HepG2 (cell line): ENCODE data around the gene ZNF563. TPM values are rescaled to one million over a fixed set of nuclear protein-coding genes. Genes with fewer than 3 reads are reported as not detected.

Experiments
- ARID5B ChIP-seq: IDR thresholded peaks from 2 replicates; pipeline ENCODE4 v1.4.0; 2020; ENCODE audit warnings: mild to moderate bottlenecking, missing genetic modification reagents
- GATAD1 ChIP-seq: IDR thresholded peaks from 2 replicates; pipeline ENCODE4 v1.6.1; 2016; ENCODE audit warnings: missing genetic modification reagents, missing compliant biosample characterization
- KDM1A ChIP-seq: IDR thresholded peaks from 2 replicates; pipeline ENCODE4 v1.6.1; 2016; ENCODE audit warnings: missing compliant biosample characterization
- MED13 ChIP-seq: sonication (generic); formaldehyde crosslinking; IDR thresholded peaks from 2 replicates; pipeline ENCODE4 v1.5.0; 2020; ENCODE audit warnings: missing genetic modification reagents
- RXRB ChIP-seq: IDR thresholded peaks from 2 replicates; pipeline ENCODE4 v1.6.1; 2016; ENCODE audit warnings: borderline replicate concordance, missing genetic modification reagents, missing compliant biosample characterization
- TBX2 ChIP-seq: sonication (generic); formaldehyde crosslinking; IDR thresholded peaks from 2 replicates; pipeline ENCODE4 v1.5.0; 2020; ENCODE audit warnings: missing genetic modification reagents, mild to moderate bottlenecking, borderline replicate concordance
- TCF7L2 ChIP-seq: IDR thresholded peaks from 2 replicates; pipeline ENCODE4 v1.6.1; 2011; ENCODE audit warnings: mild to moderate bottlenecking, low read depth, low read length, moderate library complexity
- ZNF121 ChIP-seq: sonication (generic); formaldehyde crosslinking; IDR thresholded peaks from 2 replicates; pipeline ENCODE4 v1.5.0; 2020; ENCODE audit warnings: mild to moderate bottlenecking, missing genetic modification reagents
- ZNF329 ChIP-seq: sonication (generic); formaldehyde crosslinking; IDR thresholded peaks from 2 replicates; pipeline ENCODE4 v1.9.0; 2021; ENCODE audit warnings: low read depth, mild to moderate bottlenecking, missing genetic modification reagents
- ZNF546 ChIP-seq: sonication (generic); formaldehyde crosslinking; conservative IDR thresholded peaks from 2 replicates; pipeline ENCODE4 v1.8.1; 2023; ENCODE audit warnings: mild to moderate bottlenecking, missing genetic modification reagents
- ZNF816 ChIP-seq: sonication (generic); formaldehyde crosslinking; IDR thresholded peaks from 2 replicates; pipeline ENCODE4 v1.8.0; 2022; ENCODE audit warnings: missing genetic modification reagents, mild to moderate bottlenecking, borderline replicate concordance
- ZNF891 ChIP-seq: sonication (generic); formaldehyde crosslinking; IDR thresholded peaks from 2 replicates; pipeline ENCODE4 v1.5.0; 2020; ENCODE audit warnings: mild to moderate bottlenecking, missing genetic modification reagents
- ZSCAN25 ChIP-seq: sonication (generic); formaldehyde crosslinking; IDR thresholded peaks from 2 replicates; pipeline ENCODE4 v1.8.0; 2022; ENCODE audit warnings: mild to moderate bottlenecking, missing genetic modification reagents
- polyA plus RNA-seq, 8 experiments: library from polyadenylated mRNA; depleted of rRNA in 3 of 8; stranded (reverse) in 7 of 8; unstranded in 1 of 8; fragments of >200 nt; fragmentation: Illumina TruSeq in 4 of 8; extraction: Trizol in 4 of 8; gene quantifications; 2 replicates each; pipeline versions ENCODE4 v1.2.1 to v1.2.3, GENCODE V29; 2011 to 2016; ENCODE audit warnings: low read depth in 4 of 8, missing spikeins in 1 of 8, mixed read lengths in 1 of 8; ENCODE audit not compliant: insufficient read depth in 1 of 8
- total RNA-seq, 5 experiments: library from RNA; depleted of rRNA; stranded (reverse); fragments of >200 nt; fragmentation: Illumina TruSeq; extraction: Trizol; gene quantifications; 2 replicates each; pipeline ENCODE4 v1.2.3, GENCODE V29; 2016; ENCODE audit warnings: low read depth in 1 of 5
- TF ChIP-seq, protein P1 (sequence below): sonication (generic); formaldehyde crosslinking; IDR thresholded peaks from 2 replicates; pipeline ENCODE4 v1.5.1; 2020; ENCODE audit warnings: missing genetic modification reagents, mild to moderate bottlenecking, borderline replicate concordance
- TF ChIP-seq, protein P2 (sequence below): sonication (generic); formaldehyde crosslinking; conservative IDR thresholded peaks from 2 replicates; pipeline ENCODE4 v1.4.0; 2020; ENCODE audit warnings: missing genetic modification reagents
- TF ChIP-seq, protein P3 (sequence below), 2 experiments: IDR thresholded peaks; 2 replicates each; pipeline ENCODE4 v1.6.1; 2011 to 2012; ENCODE audit warnings: low read length in 2 of 2, borderline replicate concordance in 1 of 2, low read depth in 1 of 2, mild to moderate bottlenecking in 1 of 2, moderate library complexity in 1 of 2

The ZNF563 gene
- total and polyA plus RNA-seq, 2 of the 13 experiments (the other 11 are each of a cell fraction or from before 2014, with no cell fraction given): 7.5 to 19.5 TPM

DNA sequence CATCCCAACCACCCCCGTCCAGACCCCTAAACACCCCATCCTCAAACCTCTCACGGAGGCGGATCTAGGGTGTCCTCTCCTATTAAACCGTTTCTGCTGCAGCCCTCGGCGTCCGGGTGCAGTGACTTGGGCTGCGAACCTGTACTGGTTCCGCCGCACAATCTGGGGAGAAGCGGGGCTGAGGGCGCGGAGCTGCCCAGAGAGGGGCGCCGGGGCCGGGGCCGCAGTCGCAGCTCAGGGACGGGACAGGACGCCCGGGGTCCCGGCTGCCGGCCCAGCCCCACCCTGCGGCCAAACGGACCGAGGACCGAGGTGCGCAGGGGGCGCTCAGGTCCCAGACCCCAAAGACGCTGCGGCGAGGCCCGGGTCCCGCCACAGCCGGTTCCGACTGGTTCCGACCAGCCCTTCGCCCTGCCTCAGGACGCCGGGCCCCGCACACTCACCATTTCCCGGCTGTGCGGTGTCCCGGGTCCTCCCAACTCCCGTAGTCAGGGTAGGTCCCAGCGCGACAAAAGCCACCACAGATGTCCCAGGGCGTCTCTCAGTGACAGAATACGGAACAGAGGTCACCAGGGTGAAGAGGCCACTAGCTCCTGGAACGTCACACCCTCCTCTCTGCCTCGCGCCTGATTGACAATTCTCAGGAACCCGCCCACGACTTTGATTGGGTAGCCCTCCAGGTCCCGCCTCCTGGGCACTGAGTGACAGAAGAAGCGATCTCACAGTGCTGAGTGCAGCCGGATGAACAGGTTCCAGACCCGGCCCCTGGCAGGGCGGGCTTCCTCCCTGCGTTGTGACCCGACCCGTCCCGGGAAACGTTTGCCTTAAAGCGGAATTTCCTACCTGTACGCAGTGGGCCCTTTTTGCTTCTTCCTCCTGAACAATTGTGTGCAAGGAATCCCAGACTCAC, 38.9 kb downstream of the ZNF563 start, which contains the start of gene ZNF44 (continued):
- no peak for TF ChIP-seq KDM1A (CRISPR knock-in tag)
- peak; percentile 82 for TF ChIP-seq RXRB (CRISPR knock-in tag)
- TF ChIP-seq ZNF121 (CRISPR knock-in tag): no peak
- peak; percentile 71; the same call in 1 of the 2 replicates for TF ChIP-seq ZSCAN25
- peak; percentile 36; the same call in 1 of the 2 replicates for TF ChIP-seq ARID5B (CRISPR knock-in tag)
- TF ChIP-seq MED13 (CRISPR knock-in tag): peak; percentile 44; the same call in 1 of the 2 replicates
- no peak; the same call in 1 of the 2 replicates for TF ChIP-seq ZNF816 (CRISPR knock-in tag)
- TF ChIP-seq ZNF329 (CRISPR knock-in tag): no peak
- TF ChIP-seq, protein P1, sequence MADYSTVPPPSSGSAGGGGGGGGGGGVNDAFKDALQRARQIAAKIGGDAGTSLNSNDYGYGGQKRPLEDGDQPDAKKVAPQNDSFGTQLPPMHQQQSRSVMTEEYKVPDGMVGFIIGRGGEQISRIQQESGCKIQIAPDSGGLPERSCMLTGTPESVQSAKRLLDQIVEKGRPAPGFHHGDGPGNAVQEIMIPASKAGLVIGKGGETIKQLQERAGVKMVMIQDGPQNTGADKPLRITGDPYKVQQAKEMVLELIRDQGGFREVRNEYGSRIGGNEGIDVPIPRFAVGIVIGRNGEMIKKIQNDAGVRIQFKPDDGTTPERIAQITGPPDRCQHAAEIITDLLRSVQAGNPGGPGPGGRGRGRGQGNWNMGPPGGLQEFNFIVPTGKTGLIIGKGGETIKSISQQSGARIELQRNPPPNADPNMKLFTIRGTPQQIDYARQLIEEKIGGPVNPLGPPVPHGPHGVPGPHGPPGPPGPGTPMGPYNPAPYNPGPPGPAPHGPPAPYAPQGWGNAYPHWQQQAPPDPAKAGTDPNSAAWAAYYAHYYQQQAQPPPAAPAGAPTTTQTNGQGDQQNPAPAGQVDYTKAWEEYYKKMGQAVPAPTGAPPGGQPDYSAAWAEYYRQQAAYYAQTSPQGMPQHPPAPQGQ (CRISPR knock-in tag): no peak
- TF ChIP-seq TBX2 (CRISPR knock-in tag): peak; percentile 76
- peak; percentile 41; the same call in 1 of the 2 replicates for TF ChIP-seq ZNF891 (CRISPR knock-in tag)
- TF ChIP-seq TCF7L2: no peak
- TF ChIP-seq, protein P2, sequence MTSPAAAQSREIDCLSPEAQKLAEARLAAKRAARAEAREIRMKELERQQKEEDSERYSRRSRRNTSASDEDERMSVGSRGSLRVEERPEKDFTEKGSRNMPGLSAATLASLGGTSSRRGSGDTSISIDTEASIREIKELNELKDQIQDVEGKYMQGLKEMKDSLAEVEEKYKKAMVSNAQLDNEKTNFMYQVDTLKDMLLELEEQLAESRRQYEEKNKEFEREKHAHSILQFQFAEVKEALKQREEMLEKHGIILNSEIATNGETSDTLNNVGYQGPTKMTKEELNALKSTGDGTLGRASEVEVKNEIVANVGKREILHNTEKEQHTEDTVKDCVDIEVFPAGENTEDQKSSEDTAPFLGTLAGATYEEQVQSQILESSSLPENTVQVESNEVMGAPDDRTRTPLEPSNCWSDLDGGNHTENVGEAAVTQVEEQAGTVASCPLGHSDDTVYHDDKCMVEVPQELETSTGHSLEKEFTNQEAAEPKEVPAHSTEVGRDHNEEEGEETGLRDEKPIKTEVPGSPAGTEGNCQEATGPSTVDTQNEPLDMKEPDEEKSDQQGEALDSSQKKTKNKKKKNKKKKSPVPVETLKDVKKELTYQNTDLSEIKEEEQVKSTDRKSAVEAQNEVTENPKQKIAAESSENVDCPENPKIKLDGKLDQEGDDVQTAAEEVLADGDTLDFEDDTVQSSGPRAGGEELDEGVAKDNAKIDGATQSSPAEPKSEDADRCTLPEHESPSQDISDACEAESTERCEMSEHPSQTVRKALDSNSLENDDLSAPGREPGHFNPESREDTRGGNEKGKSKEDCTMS (CRISPR knock-in tag): no peak
- 0 out of 2 replicates have a peak, but pooled peaks have one; percentile 53 for TF ChIP-seq GATAD1
- no peak for TF ChIP-seq ZNF546 (CRISPR knock-in tag)
- TF ChIP-seq, protein P3, sequence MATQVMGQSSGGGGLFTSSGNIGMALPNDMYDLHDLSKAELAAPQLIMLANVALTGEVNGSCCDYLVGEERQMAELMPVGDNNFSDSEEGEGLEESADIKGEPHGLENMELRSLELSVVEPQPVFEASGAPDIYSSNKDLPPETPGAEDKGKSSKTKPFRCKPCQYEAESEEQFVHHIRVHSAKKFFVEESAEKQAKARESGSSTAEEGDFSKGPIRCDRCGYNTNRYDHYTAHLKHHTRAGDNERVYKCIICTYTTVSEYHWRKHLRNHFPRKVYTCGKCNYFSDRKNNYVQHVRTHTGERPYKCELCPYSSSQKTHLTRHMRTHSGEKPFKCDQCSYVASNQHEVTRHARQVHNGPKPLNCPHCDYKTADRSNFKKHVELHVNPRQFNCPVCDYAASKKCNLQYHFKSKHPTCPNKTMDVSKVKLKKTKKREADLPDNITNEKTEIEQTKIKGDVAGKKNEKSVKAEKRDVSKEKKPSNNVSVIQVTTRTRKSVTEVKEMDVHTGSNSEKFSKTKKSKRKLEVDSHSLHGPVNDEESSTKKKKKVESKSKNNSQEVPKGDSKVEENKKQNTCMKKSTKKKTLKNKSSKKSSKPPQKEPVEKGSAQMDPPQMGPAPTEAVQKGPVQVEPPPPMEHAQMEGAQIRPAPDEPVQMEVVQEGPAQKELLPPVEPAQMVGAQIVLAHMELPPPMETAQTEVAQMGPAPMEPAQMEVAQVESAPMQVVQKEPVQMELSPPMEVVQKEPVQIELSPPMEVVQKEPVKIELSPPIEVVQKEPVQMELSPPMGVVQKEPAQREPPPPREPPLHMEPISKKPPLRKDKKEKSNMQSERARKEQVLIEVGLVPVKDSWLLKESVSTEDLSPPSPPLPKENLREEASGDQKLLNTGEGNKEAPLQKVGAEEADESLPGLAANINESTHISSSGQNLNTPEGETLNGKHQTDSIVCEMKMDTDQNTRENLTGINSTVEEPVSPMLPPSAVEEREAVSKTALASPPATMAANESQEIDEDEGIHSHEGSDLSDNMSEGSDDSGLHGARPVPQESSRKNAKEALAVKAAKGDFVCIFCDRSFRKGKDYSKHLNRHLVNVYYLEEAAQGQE (IDR thresholded peaks at IDR 0.05; ENCODE audit: borderline replicate concordance in 1 of 2, low read depth in 1 of 2, low read length in 2 of 2): 0 out of 4 replicates have a peak, but pooled peaks of 1 of the 2 experiments have one; percentile 29
